ENCODE data around the gene SSRP1.
"Not testable (repeated sequence)": the region's sequence is repeated elsewhere in the genome, so short reads cannot be mapped to it uniquely, and the experiment has no call there.

The SSRP1 gene

GRCh38 chr11:57340039-57340615 is 4.4 kb upstream of the SSRP1 start:
- DNase-seq (ENCODE audit: low read depth): peak; percentile 62
- TF ChIP-seq CTCF (IDR thresholded peaks at IDR 0.05; ENCODE audit: low read depth, low read length) (peak; percentile 42), MAX (IDR thresholded peaks at IDR 0.05; ENCODE audit: low read depth, low read length) (no peak), MYC (IDR thresholded peaks at IDR 0.05; ENCODE audit: low read depth, low read length) (no peak), POLR2A (IDR thresholded peaks at IDR 0.05; ENCODE audit: extremely low read depth, insufficient read length) (no peak)
- no peak overlapping the region for H3K4me3 ChIP-seq (ENCODE audit: low read depth, low read length)

GRCh38 chr11:57339328-57339727 is 3.6 kb upstream of the SSRP1 start:
- no peak for DNase-seq (ENCODE audit: low read depth)
- H3K4me3 ChIP-seq (ENCODE audit: low read depth, low read length): no peak overlapping the region
- TF ChIP-seq MYC (IDR thresholded peaks at IDR 0.05; ENCODE audit: low read depth, low read length) (no peak), CTCF (IDR thresholded peaks at IDR 0.05; ENCODE audit: low read depth, low read length) (no peak), POLR2A (IDR thresholded peaks at IDR 0.05; ENCODE audit: extremely low read depth, insufficient read length) (no peak), MAX (IDR thresholded peaks at IDR 0.05; ENCODE audit: low read depth, low read length) (no peak)

GRCh38 chr11:57338142-57338541 is 2.5 kb upstream of the SSRP1 start, which contains the start of gene P2RX3:
P2RX3 (plus strand) TSS chr11:57338352; CDS start chr11:57338551, 199 bp downstream.
- no peak for DNase-seq (ENCODE audit: low read depth)
- H3K4me3 ChIP-seq (ENCODE audit: low read depth, low read length): no peak within 1 kb of the TSS
- TF ChIP-seq CTCF (IDR thresholded peaks at IDR 0.05; ENCODE audit: low read depth, low read length) (no peak), MAX (IDR thresholded peaks at IDR 0.05; ENCODE audit: low read depth, low read length) (no peak), MYC (IDR thresholded peaks at IDR 0.05; ENCODE audit: low read depth, low read length) (no peak), POLR2A (IDR thresholded peaks at IDR 0.05; ENCODE audit: extremely low read depth, insufficient read length) (no peak)

- H3K4me3 ChIP-seq (ENCODE audit: low read depth, low read length); DNase-seq (ENCODE audit: low read depth): not testable (repeated sequence)
These were observed 1.2 kb upstream of the SSRP1 start for GRCh38 chr11:57336856-57337255.

GRCh38 chr11:57336111-57336666 is 497 bp upstream of the SSRP1 start:
- no peak for DNase-seq (ENCODE audit: low read depth)
- peak overlapping the region; percentile 96 for H3K4me3 ChIP-seq (ENCODE audit: low read depth, low read length)
- TF ChIP-seq MAX (IDR thresholded peaks at IDR 0.05; ENCODE audit: low read depth, low read length) (no peak), CTCF (IDR thresholded peaks at IDR 0.05; ENCODE audit: low read depth, low read length) (no peak), MYC (IDR thresholded peaks at IDR 0.05; ENCODE audit: low read depth, low read length) (no peak), POLR2A (IDR thresholded peaks at IDR 0.05; ENCODE audit: extremely low read depth, insufficient read length) (no peak)

GRCh38 chr11:57335023-57335342 is 709 bp downstream of the SSRP1 start:
- peak overlapping the region; percentile 96 for H3K4me3 ChIP-seq (ENCODE audit: low read depth, low read length)
- TF ChIP-seq POLR2A (IDR thresholded peaks at IDR 0.05; ENCODE audit: extremely low read depth, insufficient read length) (no peak), MAX (IDR thresholded peaks at IDR 0.05; ENCODE audit: low read depth, low read length) (no peak), CTCF (IDR thresholded peaks at IDR 0.05; ENCODE audit: low read depth, low read length) (no peak), MYC (IDR thresholded peaks at IDR 0.05; ENCODE audit: low read depth, low read length) (no peak)
- no peak for DNase-seq (ENCODE audit: low read depth)

All from NB4 (cell line).